Small intestine (tissue), 7 donors: Measurements from ENCODE around the gene ST3GAL4. TPM values are rescaled to one million over a fixed set of nuclear protein-coding genes. Genes with fewer than 3 reads are reported as not detected.

Experiments
- DNase-seq, 2 donors: peaks; one replicate each; pipeline versions ENCODE4 v3.0.0 to v3.0.0-alpha.2; 2013
- FAIRE-seq: peaks from 2 replicates; lab custom pipeline; 2012; peaks lifted over from hg19 to GRCh38; lab: Jason Lieb, UNC
- H3K27ac ChIP-seq, 3 donors: one replicate each; pipeline ENCODE4 v1.5.1; 2013; ENCODE audit warnings: low read length in 2 of 3, mild to moderate bottlenecking in 2 of 3, control low read depth in 1 of 3, inconsistent platforms in 1 of 3, low read depth in 1 of 3, moderate library complexity in 1 of 3
- H3K27me3 ChIP-seq, 3 donors: one replicate each; pipeline ENCODE4 v1.6.1; 2013; ENCODE audit warnings: low read length in 3 of 3, inconsistent platforms in 1 of 3; ENCODE audit not compliant: control insufficient read depth in 3 of 3, insufficient read depth in 3 of 3
- H3K36me3 ChIP-seq, 3 donors: one replicate each; pipeline ENCODE4 v1.6.1; 2013; ENCODE audit warnings: low read length in 3 of 3, inconsistent platforms in 1 of 3, low read depth in 1 of 3, mild to moderate bottlenecking in 1 of 3, moderate library complexity in 1 of 3; ENCODE audit not compliant: control insufficient read depth in 3 of 3, insufficient read depth in 2 of 3
- H3K4me1 ChIP-seq, 3 donors: one replicate each; pipeline ENCODE4 v1.6.1; 2013; ENCODE audit warnings: low read length in 2 of 3, inconsistent platforms in 1 of 3, low read depth in 1 of 3, mild to moderate bottlenecking in 1 of 3, moderate library complexity in 1 of 3; ENCODE audit not compliant: control insufficient read depth in 3 of 3, insufficient read depth in 2 of 3
- H3K4me3 ChIP-seq, 3 donors: one replicate each; pipeline ENCODE4 v1.5.1; 2013; ENCODE audit warnings: low read length in 3 of 3, control low read depth in 1 of 3, inconsistent platforms in 1 of 3, low read depth in 1 of 3, mild to moderate bottlenecking in 1 of 3, moderate library complexity in 1 of 3
- H3K9me3 ChIP-seq, 2 donors: one replicate each; pipeline ENCODE4 v1.6.1; 2013; ENCODE audit warnings: low read depth in 1 of 2, low read length in 1 of 2; ENCODE audit not compliant: control insufficient read depth in 2 of 2, insufficient read depth in 1 of 2
- WGBS, 3 donors: extraction: QIAGEN DNeasy Blood & Tissue Kit; methylation state at CpG; one replicate each; pipeline ENCODE4 v1.1.7; 2013; 5-methylcytosine and 5-hydroxymethylcytosine counted together
- polyA plus RNA-seq, 4 donors: library from polyadenylated mRNA; stranded (reverse) in 3 of 4; unstranded in 1 of 4; fragments of 200-250 nt in 3 of 4; fragments of 120-200 nt in 1 of 4; gene quantifications; one replicate each; pipeline versions ENCODE4 v1.2.1 to v1.2.3, GENCODE V29; 2013
- donor health status: healthy with polysubstance abuse.
- donor health status: control.
- donor health status: control.
- donor health status: Bipolar disorder and iron deficiency.
- donor health status: healthy.

ST3GAL4 gene
- polyA plus RNA-seq, 4 donors: 1.6 to 11.6 (median 4.0) TPM

GRCh38 chr11:126408901-126409619 lies 53.6 kb downstream of the ST3GAL4 start:
- WGBS, 3 donors: 89 to 91% (median 89%) methylated on average over 12 of the region's 12 CpGs
- no peak overlapping the region for H3K27ac ChIP-seq
- no peaks in the 10 kb centered on the region for H3K27me3 ChIP-seq

GRCh38 chr11:126409620-126409985 lies 54.1 kb downstream of the ST3GAL4 start:
- Histone ChIP-seq H3K27me3 (no peaks in the 10 kb centered on the region), H3K4me3 (no peak overlapping the region), H3K36me3 (peaks cover 0 to 89% (median 0%) of the 10 kb centered on the region in 3 donors), H3K27ac (no peak overlapping the region), H3K9me3 (no peaks in the 10 kb centered on the region), H3K4me1 (no peaks in the 10 kb centered on the region)
- DNase-seq: no peak
- no peak for FAIRE-seq
- WGBS, 3 donors: 64 to 74% (median 73%) methylated on average over 3 of the region's 3 CpGs

More at GRCh38 chr11:126408901-126409619, 53.6 kb downstream of the ST3GAL4 start:
- FAIRE-seq: no peak
- H3K4me1 ChIP-seq: no peaks in the 10 kb centered on the region
- peaks cover 0 to 87% (median 0%) of the 10 kb centered on the region in 3 donors for H3K36me3 ChIP-seq
- no peak for DNase-seq
- no peak overlapping the region for H3K4me3 ChIP-seq
- no peaks in the 10 kb centered on the region for H3K9me3 ChIP-seq

- WGBS, 3 donors: 55 to 62% (median 60%) methylated on average over 6 of the region's 6 CpGs
- Histone ChIP-seq H3K36me3 (peaks cover 0 to 91% (median 0%) of the 10 kb centered on the region in 3 donors), H3K27me3 (no peaks in the 10 kb centered on the region), H3K4me3 (no peak overlapping the region), H3K4me1 (no peaks in the 10 kb centered on the region), H3K9me3 (no peaks in the 10 kb centered on the region), H3K27ac (no peak overlapping the region)
- no peak for FAIRE-seq
- DNase-seq: no peak
Measured at GRCh38 chr11:126410649-126411048, 55.2 kb downstream of the ST3GAL4 start.

GRCh38 chr11:126411971-126412381 lies 56.5 kb downstream of the ST3GAL4 start:
- Histone ChIP-seq H3K9me3 (no peaks in the 10 kb centered on the region), H3K36me3 (peaks cover 0 to 81% (median 0%) of the 10 kb centered on the region in 3 donors), H3K4me1 (peaks cover 0 to 7% (median 5%) of the 10 kb centered on the region in 3 donors), H3K4me3 (no peak overlapping the region), H3K27ac (no peak overlapping the region), H3K27me3 (no peaks in the 10 kb centered on the region)
- DNase-seq (no peak), FAIRE-seq (no peak)
- WGBS, 3 donors: 76 to 90% (median 89%) methylated on average over 6 of the region's 6 CpGs

- no peak for DNase-seq
- Histone ChIP-seq H3K4me1 (peaks cover 0 to 10% (median 5%) of the 10 kb centered on the region in 3 donors), H3K4me3 (no peak overlapping the region), H3K9me3 (no peaks in the 10 kb centered on the region), H3K27me3 (no peaks in the 10 kb centered on the region), H3K36me3 (peaks cover 0 to 68% (median 0%) of the 10 kb centered on the region in 3 donors), H3K27ac (peak overlapping the region in 1 of 3 donors; percentile 10)
- FAIRE-seq: no peak
- WGBS, 3 donors: 84 to 93% (median 89%) methylated on average over 11 of the region's 11 CpGs
Measured at GRCh38 chr11:126413426-126413825, 57.9 kb downstream of the ST3GAL4 start.

- Histone ChIP-seq H3K4me1 (peaks cover 0 to 10% (median 5%) of the 10 kb centered on the region in 3 donors), H3K27me3 (no peaks in the 10 kb centered on the region), H3K36me3 (peaks cover 0 to 63% (median 0%) of the 10 kb centered on the region in 3 donors), H3K4me3 (no peak overlapping the region), H3K9me3 (no peaks in the 10 kb centered on the region), H3K27ac (peak overlapping the region in 1 of 3 donors; percentile 10)
- FAIRE-seq (no peak), DNase-seq (no peak)
- 70 to 85% (median 84%) methylated on average over 9 of the region's 9 CpGs for WGBS, 3 donors
Measured at GRCh38 chr11:126413843-126414405, 58.4 kb downstream of the ST3GAL4 start.

- H3K4me3 ChIP-seq: no peak overlapping the region
- WGBS, 3 donors: 54 to 63% (median 62%) methylated on average over 5 of the region's 5 CpGs
- peak overlapping the region in 2 of 3 donors; percentile 30 to 85 for H3K27ac ChIP-seq
- peaks cover 0 to 10% (median 5%) of the 10 kb centered on the region in 3 donors for H3K4me1 ChIP-seq
- no peaks in the 10 kb centered on the region for H3K9me3 ChIP-seq
- no peak for DNase-seq
- peaks cover 0 to 56% (median 0%) of the 10 kb centered on the region in 3 donors for H3K36me3 ChIP-seq
- no peaks in the 10 kb centered on the region for H3K27me3 ChIP-seq
- no peak for FAIRE-seq
Measured at GRCh38 chr11:126414615-126415014, 59.1 kb downstream of the ST3GAL4 start.

- 54 to 80% (median 64%) methylated on average over 7 of the region's 7 CpGs for WGBS, 3 donors
- H3K27ac ChIP-seq: peak overlapping the region in 2 of 3 donors; percentile 76 to 85
- FAIRE-seq: no peak
Measured at GRCh38 chr11:126415128-126415527, 59.6 kb downstream of the ST3GAL4 start.

More at GRCh38 chr11:126415128-126415527, 59.6 kb downstream of the ST3GAL4 start:
- peaks cover 0 to 51% (median 0%) of the 10 kb centered on the region in 3 donors for H3K36me3 ChIP-seq
- no peak overlapping the region for H3K4me3 ChIP-seq
- peaks cover 0 to 10% (median 5%) of the 10 kb centered on the region in 3 donors for H3K4me1 ChIP-seq
- H3K27me3 ChIP-seq: no peaks in the 10 kb centered on the region
- peak; percentile 8 to 59 for DNase-seq
- H3K9me3 ChIP-seq: no peaks in the 10 kb centered on the region
